HG02885 (cell line): Measurements from ENCODE around the gene DHX16.
"Not testable (repeated sequence)": the region's sequence is repeated elsewhere in the genome, so short reads cannot be mapped to it uniquely, and the experiment has no call there.

Experiments
- ATAC-seq: cut with Tn5 transposase; IDR thresholded peaks from one replicate; pipeline ENCODE4 v1.9.1; 2021; ENCODE audit warnings: mild to moderate bottlenecking; ENCODE audit not compliant: unreplicated experiment, poor library complexity

DHX16 gene

DNA sequence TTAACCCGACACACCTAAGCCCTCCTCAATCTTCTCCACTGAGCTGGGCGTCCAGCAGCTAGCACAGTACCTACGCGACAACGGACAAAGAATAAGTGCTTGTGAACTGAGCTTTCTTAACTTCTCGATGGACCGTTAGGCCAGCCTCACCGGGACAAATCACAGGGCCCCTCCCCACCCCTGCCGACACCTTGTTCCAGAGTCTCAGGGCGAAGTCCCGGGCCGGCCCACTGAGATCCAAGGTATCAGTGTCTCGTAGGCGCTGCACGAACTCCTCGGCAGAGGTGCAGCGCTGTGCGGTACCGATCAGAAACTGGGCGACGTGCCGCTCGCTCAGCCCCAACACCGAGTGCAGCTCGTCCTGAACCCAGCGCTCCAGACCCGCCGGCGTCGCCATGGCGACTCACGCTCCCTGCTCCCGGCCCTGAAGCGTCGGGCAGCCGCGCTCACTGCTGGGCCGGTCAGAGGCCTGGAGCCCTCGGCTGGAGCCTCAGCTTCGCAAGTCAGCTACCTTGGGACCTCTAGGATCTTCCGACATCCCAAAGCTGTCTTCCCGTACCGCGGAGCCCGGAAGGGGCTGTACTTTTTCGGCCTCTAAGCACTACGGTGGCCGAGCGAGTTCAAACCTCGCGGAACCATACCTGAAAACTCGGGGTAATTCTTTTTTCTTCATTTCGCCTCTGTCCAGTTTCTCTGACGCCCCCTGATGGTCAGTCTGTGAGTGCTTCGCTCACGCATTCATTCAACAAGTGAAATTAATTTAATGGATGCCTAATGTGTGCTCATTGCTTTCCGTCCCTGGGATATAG is at the start of gene DHX16:
Gene DHX16, minus strand, starts transcription at position 562 of the 809 bp plus-strand sequence. Its CDS starts 165 bp downstream, at position 397.
- peak; percentile 80 for ATAC-seq

DNA sequence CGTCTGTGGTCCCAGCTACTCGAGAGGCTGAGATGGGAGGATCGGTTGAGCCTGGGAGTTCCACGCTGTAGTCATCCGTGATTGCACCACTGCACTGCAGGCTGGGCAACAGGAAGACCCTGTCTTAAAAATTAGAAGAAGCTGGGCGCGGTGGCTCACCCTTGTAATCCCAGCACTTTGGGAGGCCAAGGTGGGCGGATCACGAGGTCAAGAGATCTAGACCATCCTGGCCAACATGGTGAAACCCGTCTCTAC is 49.1 kb upstream of the DHX16 start:
- ATAC-seq = not testable (repeated sequence)

DNA sequence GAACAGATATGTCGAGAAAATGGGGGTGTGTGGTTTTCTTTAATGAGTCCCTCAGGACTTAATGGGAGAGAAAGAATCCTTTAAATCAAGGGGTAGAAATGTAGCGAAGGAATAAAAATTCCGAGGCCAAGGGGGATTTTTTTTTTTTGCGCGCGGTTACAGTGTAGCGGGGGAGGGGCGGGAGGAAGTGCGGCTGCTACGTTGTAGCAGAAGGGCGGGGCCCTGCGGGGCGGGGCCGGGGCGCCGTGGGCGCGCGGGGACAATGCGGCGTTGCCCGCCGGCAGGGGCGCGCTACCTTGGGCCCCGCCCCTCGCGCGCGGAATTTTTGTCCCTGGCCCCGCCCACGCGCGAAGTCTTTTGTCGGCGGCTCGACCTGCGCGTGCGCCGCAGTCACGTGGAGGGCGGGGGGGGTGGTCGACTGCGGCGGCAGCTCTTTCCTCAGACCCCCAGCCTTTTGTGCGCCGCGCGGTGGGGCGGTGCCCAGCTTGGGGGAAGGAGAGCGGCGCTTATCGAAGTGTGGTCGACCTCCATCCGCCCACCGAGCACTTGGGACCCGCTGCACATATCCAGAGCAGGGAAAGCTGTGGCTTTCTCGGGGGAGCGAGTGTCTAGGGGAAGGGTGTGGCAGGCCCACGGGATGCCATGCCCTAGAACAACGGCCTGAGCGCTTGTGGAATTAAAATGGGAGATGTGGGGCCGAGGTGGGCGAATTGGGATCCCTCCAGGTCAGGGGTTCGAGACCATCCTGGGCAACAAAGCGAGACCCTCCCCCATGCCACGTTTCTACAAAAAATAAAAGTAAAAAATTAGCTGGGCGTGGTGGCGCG is 48.6 kb upstream of the DHX16 start:
- peak; percentile 34 for ATAC-seq

DNA sequence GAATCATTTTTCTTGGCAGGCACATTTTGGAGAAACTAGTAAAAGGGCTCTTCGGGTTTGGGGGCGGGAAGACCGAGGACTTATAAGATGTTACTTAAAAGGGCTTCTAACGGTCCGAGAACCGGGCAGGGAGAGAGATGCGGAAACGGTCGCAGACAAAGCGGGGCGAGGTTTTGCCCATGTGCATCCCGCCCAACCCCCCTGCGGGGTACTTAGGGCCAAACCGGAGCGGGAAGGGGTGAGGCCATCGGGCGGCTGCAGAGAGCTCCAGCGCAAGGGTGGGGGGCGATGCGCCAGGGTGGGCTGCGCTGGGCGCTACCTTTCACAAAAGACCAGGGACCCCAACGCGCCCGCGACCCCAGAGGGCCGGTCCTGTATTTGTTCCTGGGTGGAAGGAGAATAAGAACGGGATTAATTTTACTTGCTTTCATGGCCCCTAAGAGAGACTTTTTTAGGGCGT is 48.0 kb upstream of the DHX16 start:
- ATAC-seq = no peak

DNA sequence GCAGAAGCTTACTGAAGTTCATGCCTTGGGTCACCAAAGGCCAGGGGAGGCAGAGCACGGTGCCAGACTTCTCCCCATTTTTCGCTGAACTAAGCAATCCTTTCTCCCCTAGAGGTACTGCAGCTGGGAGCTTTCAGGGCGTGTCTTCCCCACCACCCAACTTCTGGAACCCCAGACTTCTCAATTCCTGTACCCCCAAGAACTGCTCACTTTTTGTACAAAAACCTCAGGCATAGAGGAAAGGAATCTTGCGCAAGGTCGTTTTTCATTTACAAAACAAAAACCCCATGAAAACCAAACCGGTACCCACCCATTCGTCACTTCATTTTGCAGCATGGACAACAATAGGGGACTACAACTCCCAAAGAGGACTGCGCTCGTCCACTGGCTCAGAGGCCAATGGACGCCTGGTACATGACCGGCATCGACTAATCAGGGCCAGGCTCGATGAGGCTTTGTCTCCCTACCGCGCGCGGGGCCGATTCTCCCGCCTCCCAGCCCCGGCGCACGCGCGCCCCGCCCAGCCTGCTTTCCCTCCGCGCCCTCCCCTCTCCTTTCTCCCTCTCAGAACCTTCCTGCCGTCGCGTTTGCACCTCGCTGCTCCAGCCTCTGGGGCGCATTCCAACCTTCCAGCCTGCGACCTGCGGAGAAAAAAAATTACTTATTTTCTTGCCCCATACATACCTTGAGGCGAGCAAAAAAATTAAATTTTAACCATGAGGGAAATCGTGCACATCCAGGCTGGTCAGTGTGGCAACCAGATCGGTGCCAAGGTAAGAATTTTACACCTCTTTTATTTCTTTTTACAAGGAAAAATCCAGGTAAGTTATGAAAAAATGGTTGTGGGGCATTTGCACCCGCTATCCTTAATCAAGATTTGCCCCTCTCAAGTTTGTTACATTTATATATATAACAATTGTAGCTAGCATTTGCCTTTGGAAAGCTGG is 47.3 kb upstream of the DHX16 start, which contains the start of gene TUBB:
Gene TUBB, plus strand, starts transcription at position 562 of the 947 bp plus-strand sequence. Its CDS starts 155 bp downstream, at position 717.
- ATAC-seq = peak; percentile 48

DNA sequence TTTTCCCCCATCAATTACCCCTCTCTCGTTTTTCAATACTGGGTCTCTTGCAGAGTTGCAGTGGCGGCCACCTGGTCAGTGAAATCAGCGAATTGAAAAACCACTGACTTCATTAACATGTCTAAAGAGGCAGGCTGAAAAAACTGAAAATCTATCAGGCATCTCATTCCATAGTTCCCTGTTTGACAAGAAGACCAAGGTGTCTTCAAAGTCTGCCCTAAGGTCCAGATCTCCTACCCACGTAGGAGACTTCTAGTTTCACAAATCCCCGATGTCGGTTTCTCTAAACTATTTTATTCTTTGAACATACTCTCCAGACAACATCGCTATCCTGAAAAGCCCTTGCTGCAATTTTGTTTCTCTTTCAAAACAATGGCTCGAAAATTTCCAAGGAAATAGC is 46.5 kb upstream of the DHX16 start:
- ATAC-seq = no peak

DNA sequence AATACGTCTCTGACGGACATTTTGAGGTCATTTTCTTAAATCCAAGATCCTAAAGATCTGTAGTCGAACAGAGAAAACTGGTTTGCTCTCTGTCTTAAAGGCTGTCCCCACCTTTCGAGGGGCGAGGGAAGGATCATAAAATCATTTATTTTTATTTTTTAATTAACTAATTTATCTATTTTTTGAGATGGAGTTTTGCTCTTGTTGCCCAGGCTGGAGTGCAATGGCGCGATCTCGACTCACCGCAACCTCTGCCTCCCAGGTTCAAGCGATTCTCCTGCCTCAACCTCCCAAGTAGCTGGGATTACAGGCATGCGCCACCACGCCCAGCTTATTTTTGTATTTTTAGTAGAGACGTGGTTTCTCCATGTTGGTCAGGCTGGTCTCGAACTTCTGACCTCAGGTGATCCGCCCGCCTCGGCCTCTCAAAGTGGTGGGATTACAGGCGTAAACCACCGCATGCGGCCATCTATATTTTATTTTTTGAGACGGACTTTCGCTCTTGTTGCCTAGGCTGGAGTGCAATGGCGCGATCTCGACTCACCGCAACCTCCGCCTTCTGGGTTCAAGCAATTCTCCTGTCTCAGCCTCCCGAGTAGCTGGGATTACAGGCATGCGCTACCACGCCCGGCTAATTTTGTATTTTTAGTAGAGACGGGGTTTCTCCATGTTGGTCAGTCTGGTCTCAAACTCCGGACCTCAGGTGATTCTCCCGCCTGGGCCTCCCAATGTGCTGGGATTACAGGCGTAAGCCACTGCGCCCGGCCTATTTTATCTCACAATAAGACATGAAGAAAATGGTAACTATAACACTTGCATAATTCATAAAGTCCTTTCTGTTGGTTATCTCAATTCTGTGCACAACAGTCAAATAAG is 45.3 kb upstream of the DHX16 start:
- not testable (repeated sequence) for ATAC-seq

DNA sequence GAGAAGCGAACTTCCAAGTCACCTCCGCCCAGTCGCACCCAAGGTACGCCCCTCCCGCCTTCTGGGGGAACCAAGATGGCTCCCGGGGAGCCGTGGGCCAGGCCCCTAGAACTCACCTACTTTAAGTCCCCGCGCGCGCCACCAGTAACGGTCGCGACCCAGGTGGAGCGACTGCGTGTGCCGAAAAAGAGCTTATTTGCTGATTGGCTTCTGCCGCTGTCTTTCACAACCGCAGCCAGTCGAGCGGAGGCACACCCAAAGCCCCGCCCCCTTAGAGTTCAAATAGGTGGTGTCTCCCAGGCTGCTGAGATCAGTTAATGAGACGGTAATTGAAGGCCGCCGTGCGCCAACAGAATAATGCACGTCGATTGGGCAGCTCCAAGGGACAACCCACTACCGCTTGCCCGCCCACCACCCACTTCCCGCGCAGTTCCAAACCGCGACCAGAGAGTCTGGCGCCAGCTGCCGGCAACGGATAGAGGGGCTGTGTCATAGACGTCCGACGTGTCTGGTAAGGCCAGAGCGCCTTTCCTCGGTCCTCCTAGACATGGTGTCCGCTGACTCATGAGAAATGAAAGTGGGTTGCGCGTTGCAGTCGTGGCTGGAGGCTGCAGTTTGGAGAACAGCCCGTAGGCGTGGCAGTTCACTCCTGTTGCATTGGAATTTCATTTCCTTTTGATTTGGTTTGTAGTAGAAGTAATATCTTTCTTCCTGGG is 44.5 kb upstream of the DHX16 start, which contains the start of gene MDC1:
Gene MDC1, minus strand, starts transcription at position 153 of the 716 bp plus-strand sequence. CDS start 2,106 bp downstream, outside the sequence.
- ATAC-seq = peak; percentile 74

DNA sequence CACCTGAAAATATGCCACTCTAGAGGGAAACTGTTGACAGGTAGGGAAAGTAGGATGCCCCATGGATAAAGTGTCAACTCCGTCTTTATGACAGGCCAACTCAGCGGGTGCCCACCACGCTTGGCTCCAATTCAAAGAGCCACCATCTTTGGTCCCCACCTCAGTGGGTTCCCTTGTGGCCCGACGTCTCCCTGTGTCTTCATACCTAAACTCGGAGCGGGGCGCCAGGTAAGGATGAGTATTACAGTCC is 44.0 kb upstream of the DHX16 start:
- no peak for ATAC-seq

DNA sequence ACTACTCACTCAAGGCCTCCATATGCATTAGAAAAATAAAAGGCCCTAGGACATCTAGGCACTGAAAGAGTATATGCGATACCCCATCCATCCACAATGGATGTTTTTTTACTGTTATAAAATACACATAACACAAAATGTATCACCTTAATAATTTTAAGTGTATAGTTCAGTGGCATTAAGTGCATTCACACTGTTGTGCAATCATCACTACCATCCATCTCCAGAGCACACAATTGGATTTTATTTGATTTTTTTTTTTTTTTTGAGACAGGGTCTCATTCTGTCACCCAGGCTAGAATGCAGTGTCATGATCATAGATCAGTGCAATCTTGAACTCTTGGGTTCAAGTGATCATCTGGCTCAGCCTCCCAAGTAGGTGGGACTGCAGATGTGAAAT is 41.5 kb upstream of the DHX16 start:
- ATAC-seq = no peak

DNA sequence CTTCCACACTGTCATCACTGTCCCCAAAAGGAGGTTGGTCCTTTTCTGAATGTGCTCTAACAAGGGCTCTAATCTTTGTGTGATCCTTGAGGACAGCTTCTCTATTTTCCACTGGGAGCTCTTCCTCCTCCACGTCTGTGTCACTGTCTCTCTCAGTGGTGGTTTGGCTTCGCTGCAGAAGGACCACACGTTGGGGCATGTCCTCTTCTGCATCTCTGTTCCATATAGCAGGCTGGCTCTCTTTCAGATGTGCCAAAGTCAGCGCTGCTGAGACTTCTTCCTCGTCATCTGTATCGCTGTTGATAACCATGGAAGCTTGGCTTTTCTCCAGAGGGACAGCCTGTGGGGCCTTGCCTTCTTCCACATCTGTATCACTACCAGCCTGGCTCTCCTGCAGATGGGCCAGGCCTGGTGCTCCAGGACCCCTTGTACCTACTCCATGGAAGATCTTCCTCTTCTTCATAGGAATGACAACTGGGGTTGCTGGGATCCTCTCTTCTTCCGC is 39.7 kb upstream of the DHX16 start:
- ATAC-seq = no peak

DNA sequence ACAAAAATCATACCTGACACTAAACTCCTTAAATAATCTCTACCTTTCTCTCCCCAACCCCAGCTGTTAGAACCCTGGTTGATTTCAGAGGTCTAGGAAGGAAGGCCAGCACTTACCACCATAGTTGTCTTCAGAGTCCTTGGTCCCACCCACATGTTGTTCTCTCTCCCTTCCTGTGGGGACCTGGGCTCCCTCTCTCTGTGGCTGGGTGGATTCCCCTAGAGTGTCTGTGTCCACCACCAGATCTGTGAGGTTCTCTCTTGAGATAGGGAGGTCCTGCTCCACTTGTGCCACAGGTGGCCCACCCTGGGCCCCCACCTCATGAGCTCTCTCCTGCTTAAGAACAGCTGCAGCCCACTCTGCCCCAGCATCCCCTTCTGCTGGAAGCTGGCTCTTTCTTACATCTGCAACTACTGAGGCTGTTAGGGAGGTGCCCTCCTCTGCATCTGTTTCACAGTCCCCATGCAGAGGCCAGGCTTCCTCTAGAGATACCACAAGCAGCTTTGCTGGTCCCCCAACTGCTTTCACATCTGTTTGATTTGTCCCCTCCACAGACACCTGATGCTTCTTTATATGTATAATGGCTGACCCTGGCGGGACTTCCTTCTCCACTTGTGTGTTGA is 39.1 kb upstream of the DHX16 start:
- ATAC-seq = no peak

DNA sequence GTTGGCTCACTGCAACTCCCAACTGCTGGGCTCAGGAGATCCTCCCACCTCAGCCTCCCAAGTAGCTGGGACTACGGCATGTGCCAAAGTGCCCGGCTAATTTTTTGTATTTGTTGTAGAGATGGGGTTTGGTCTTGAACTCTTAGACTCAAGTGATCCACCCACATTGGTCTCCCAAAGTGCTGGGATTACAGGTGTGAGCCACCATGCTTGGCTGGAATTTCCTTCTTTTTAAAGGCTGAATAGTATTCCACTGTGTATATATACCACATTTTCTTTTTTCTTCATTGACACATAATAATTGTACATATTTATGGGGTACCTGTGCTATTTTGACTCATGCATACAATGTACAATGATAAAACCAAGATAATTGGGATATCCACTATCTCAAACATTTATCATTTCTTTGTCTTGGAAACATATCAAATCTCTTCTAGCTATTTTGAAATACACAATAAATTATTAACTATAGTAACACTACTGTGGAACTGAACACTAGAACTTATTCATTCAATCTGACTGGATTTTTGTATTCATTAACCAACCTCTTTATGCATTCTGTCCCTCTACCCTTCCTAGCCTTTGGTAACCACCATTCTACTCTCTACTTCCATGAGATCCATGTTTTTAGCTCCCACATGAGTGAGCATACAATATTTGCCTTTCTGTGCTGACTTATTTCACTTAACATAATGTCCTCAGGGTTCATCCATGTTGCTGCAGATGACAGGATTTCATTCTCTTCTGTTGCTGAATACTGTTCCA is 36.5 kb upstream of the DHX16 start:
- ATAC-seq = no peak

DNA sequence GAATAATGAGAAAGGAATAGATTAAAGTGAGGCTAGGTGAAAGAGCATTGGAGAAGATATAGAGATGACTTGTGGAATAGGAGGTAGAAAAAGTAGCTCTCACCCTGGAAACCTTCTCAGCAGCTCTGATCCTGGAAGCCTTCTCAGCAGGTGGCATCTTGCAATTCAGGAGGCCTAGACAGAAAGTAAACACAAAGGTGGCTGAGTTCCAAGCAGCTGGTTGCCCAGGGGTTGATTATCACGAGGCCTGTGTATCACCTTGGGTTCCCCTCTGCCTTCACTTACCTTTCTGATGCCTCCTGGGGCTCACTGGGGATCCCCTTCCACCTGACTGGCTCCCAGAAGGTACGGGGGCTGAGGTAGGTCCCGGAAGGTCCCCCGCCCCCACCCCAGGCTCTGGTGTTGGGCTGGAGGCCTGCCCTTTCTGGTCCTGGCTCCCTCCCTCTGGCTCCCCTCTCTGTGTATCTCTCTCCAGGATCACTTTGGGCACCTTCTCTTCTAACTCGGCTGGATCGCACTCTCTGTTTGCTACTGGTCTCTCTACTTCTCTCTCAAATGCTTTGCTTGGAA is 34.6 kb upstream of the DHX16 start:
- ATAC-seq = no peak

DNA sequence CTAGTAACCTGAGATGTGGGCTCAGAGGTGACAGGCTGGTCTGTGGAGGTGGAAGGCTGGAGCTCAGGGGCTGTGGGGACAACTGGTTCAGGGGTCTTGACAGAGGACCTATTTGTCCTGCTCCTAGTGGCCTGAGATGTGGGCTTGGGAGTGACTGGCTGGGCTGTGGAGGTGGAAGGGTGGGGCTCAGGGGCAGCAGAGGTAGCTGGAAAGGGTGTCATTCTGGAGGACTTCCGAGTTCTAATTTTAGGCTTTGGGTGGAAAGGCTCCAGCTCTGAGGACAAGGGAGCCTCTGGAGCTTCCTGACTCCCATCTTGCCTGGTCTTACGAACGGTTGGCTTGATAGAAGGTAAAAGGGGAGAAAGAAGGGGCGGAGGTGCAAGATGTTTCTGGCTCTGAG is 32.8 kb upstream of the DHX16 start:
- no peak for ATAC-seq

DNA sequence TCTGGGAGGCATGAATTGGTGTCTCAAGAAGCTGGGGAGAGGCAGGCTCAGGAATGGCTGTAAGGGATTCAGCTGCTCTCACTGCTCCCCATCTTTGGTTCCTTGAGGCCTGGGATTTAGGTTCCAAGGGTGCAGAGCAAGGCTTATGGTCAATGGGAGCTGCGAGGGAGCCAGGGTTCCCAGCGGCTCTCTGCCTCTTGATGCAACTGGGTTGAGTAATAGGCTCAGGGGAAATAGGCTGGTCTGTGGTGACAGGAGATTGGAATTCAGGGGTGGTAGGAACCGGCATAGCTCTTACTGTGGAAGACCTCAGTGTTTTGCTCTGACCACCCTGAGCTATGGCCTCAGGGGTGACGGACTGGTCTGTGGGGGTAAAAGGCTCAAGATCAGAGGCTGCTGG is 31.0 kb upstream of the DHX16 start:
- ATAC-seq = no peak

DNA sequence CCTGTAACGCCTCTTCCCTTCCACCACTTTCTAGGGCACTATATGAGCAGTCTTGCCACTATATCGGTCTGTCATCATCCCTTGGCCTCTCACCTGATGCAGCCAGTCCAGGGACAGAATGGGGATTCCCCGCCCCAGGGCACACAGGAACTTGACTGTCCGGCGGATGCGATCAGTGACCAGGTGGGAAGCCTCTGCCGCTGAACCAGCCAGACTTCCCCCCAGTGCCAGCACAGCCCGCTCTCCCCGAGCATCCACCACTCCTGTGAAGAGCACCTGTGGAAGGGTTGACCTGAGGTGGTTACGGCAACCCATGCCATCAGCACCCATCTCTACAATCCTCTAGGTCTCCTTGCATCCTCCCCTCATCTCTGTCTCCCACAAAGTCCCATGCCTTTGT is 30.2 kb upstream of the DHX16 start:
- no peak for ATAC-seq
